Measurements from ENCODE around the gene TEX2. TPM values are rescaled to one million over a fixed set of nuclear protein-coding genes. Genes with fewer than 3 reads are reported as not detected.

Gene TEX2
- total and polyA plus RNA-seq, 2 of the 13 experiments (the other 11 are each of a cell fraction or from before 2014, with no cell fraction given): 21.4 to 37.7 TPM

GRCh38 chr17:64148017-64148631 lies 114.9 kb downstream of the TEX2 start (continued):
- no peak for TF ChIP-seq ZNF687 (CRISPR knock-in tag; IDR thresholded peaks at IDR 0.05)
- TF ChIP-seq NCOR1 (IDR thresholded peaks at IDR 0.05; ENCODE audit: borderline replicate concordance, low read length): no peak
- no peak for TF ChIP-seq ISL2 (CRISPR knock-in tag; IDR thresholded peaks at IDR 0.05)
- TF ChIP-seq ZNF670 (CRISPR knock-in tag; IDR thresholded peaks at IDR 0.05; ENCODE audit: borderline replicate concordance): no peak
- TF ChIP-seq RARG (CRISPR knock-in tag; IDR thresholded peaks at IDR 0.05; ENCODE audit: low read depth): no peak
- TF ChIP-seq SOX5 (CRISPR knock-in tag; IDR thresholded peaks at IDR 0.05; ENCODE audit: borderline replicate concordance): no peak
- 0 out of 2 replicates have a peak, but pooled peaks have one; percentile 30 for TF ChIP-seq KLF11 (CRISPR knock-in tag; IDR thresholded peaks at IDR 0.05)
- 0 out of 2 replicates have a peak, but pooled peaks have one; percentile 42 for TF ChIP-seq KMT2A (CRISPR knock-in tag; IDR thresholded peaks at IDR 0.05)
- no peak for TF ChIP-seq NFE2L2 (IDR thresholded peaks at IDR 0.05; ENCODE audit: low read length)
- no peak for TF ChIP-seq CHD4 (IDR thresholded peaks at IDR 0.05; ENCODE audit: borderline replicate concordance, low read length)
- TF ChIP-seq PRMT3 (CRISPR knock-in tag; IDR thresholded peaks at IDR 0.05; ENCODE audit: borderline replicate concordance, low read depth): no peak
- no peak for TF ChIP-seq NBN (conservative IDR thresholded peaks at IDR 0.05)
- TF ChIP-seq GTF3A (CRISPR knock-in tag; conservative IDR thresholded peaks at IDR 0.05): no peak
- TF ChIP-seq RFX3 (CRISPR knock-in tag; IDR thresholded peaks at IDR 0.05): no peak
- peak; percentile 15; the same call in 1 of the 2 replicates for TF ChIP-seq ZSCAN29 (CRISPR knock-in tag; conservative IDR thresholded peaks at IDR 0.05)
- TF ChIP-seq ZC3H4 (CRISPR knock-in tag; IDR thresholded peaks at IDR 0.05; ENCODE audit: borderline replicate concordance): peak; percentile 93
- 0 out of 2 replicates have a peak, but pooled peaks have one; percentile 8 for TF ChIP-seq GATAD1 (CRISPR knock-in tag; IDR thresholded peaks at IDR 0.05)
- no peak for TF ChIP-seq TRIM24 (CRISPR knock-in tag; IDR thresholded peaks at IDR 0.05)
- TF ChIP-seq ZNF562 (CRISPR knock-in tag; IDR thresholded peaks at IDR 0.05; ENCODE audit: borderline replicate concordance): no peak
- TF ChIP-seq TFE3 (CRISPR knock-in tag; IDR thresholded peaks at IDR 0.05): no peak
- no peak for TF ChIP-seq KMT2B (CRISPR knock-in tag; IDR thresholded peaks at IDR 0.05)
- TF ChIP-seq XRCC5 (optimal IDR thresholded peaks at IDR 0.05; ENCODE audit: low read length): no peak
- TF ChIP-seq ZNF350 (CRISPR knock-in tag; IDR thresholded peaks at IDR 0.05; ENCODE audit: borderline replicate concordance, low read depth): peak; percentile 52
- no peak for TF ChIP-seq ZNF749 (CRISPR knock-in tag; IDR thresholded peaks at IDR 0.05; ENCODE audit: borderline replicate concordance)
- 0 out of 2 replicates have a peak, but pooled peaks have one; percentile 47 for TF ChIP-seq MEF2D (CRISPR knock-in tag; IDR thresholded peaks at IDR 0.05)
- TF ChIP-seq ZNF136 (CRISPR knock-in tag; IDR thresholded peaks at IDR 0.05; ENCODE audit: low read depth): no peak
- TF ChIP-seq ZKSCAN5 (CRISPR knock-in tag; IDR thresholded peaks at IDR 0.05): 0 out of 2 replicates have a peak, but pooled peaks have one; percentile 65

All from HepG2 (cell line).